Fibroblast of lung (primary cell): ENCODE data around the gene GPN1. TPM values are rescaled to one million over a fixed set of nuclear protein-coding genes. Genes with fewer than 3 reads are reported as not detected.
A peak's percentile ranks its signal among the peaks of the same experiment; 100 is the strongest.

Source experiments
- DNase-seq, 2 donors: peaks; one replicate each; pipeline versions ENCODE4 v3.0.0 to v3.0.0-alpha.2; 2010; ENCODE audit warnings: low read depth in 2 of 2
- H2AFZ ChIP-seq: 2 replicates; pipeline ENCODE4 v1.5.1; 2012; ENCODE audit warnings: low read length, control low read depth, inconsistent platforms
- H3K27ac ChIP-seq: 2 replicates; pipeline ENCODE4 v1.5.1; 2011; ENCODE audit warnings: low read length, control low read depth; ENCODE audit not compliant: insufficient read depth
- H3K27me3 ChIP-seq: 2 replicates; pipeline ENCODE4 v1.5.1; 2011; ENCODE audit warnings: mild to moderate bottlenecking, low read length; ENCODE audit not compliant: control insufficient read depth, insufficient read depth
- H3K36me3 ChIP-seq: 2 replicates; pipeline ENCODE4 v1.5.1; 2011; ENCODE audit warnings: low read length; ENCODE audit not compliant: control insufficient read depth, insufficient read depth
- H3K4me1 ChIP-seq: 2 replicates; pipeline ENCODE4 v1.5.1; 2011; ENCODE audit warnings: low read length; ENCODE audit not compliant: control insufficient read depth, insufficient read depth; ENCODE audit errors: extremely low read depth
- H3K4me2 ChIP-seq: 2 replicates; pipeline ENCODE4 v1.5.1; 2011; ENCODE audit warnings: low read length, control low read depth; ENCODE audit not compliant: insufficient read depth; ENCODE audit errors: extremely low read depth
- H3K4me3 ChIP-seq, 4 experiments: fragments of 200-600 bp in 1 of 4; sonication (generic) in 1 of 4; replicated peaks in 1 of 4; 2 replicates each; pipeline ENCODE4 v1.5.1; 2011 to 2016; ENCODE audit warnings: low read length in 4 of 4, low read depth in 3 of 4, mild to moderate bottlenecking in 3 of 4, control low read depth in 2 of 4, inconsistent platforms in 1 of 4, mixed read lengths in 1 of 4; ENCODE audit not compliant: insufficient read depth in 1 of 4; ENCODE audit errors: control extremely low read depth in 1 of 4
- H3K79me2 ChIP-seq: 2 replicates; pipeline ENCODE4 v1.5.1; 2012; ENCODE audit warnings: mild to moderate bottlenecking, low read length, inconsistent platforms; ENCODE audit not compliant: control insufficient read depth, insufficient read depth
- H3K9ac ChIP-seq: 2 replicates; pipeline ENCODE4 v1.5.1; 2011; ENCODE audit warnings: mild to moderate bottlenecking, low read length, control low read depth; ENCODE audit not compliant: insufficient read depth
- H3K9me3 ChIP-seq: 2 replicates; pipeline ENCODE4 v1.5.1; 2012; ENCODE audit warnings: low read depth, low read length; ENCODE audit not compliant: control insufficient read depth, insufficient read depth
- H4K20me1 ChIP-seq: 2 replicates; pipeline ENCODE4 v1.5.1; 2011; ENCODE audit warnings: low read length; ENCODE audit not compliant: control insufficient read depth, insufficient read depth; ENCODE audit errors: extremely low read depth
- CTCF ChIP-seq, 2 donors: IDR thresholded peaks in 1 of 2; conservative IDR thresholded peaks in 1 of 2; 1 replicate in 1 of 2; 2 replicates in 1 of 2; pipeline ENCODE4 v1.5.1; 2011 to 2012; ENCODE audit warnings: low read length in 2 of 2, control low read depth in 1 of 2, inconsistent platforms in 1 of 2, low read depth in 1 of 2, mild to moderate bottlenecking in 1 of 2
- EZH2 ChIP-seq: IDR thresholded peaks from 2 replicates; pipeline ENCODE4 v1.5.1; 2012; ENCODE audit warnings: low read length, control low read depth, mild to moderate bottlenecking; ENCODE audit errors: missing control alignments
- polyA plus RNA-seq, 2 donors: library from polyadenylated mRNA; depleted of rRNA in 1 of 2; stranded (reverse) in 1 of 2; unstranded in 1 of 2; fragments of >200 nt; gene quantifications; 2 replicates each; pipeline ENCODE4 v1.2.1, GENCODE V29; 2011 to 2012; ENCODE audit warnings: missing spikeins in 1 of 2
- total RNA-seq: library from RNA; depleted of rRNA; stranded (reverse); fragments of >200 nt; gene quantifications from 2 replicates; pipeline ENCODE4 v1.2.1, GENCODE V29; 2014

GPN1 gene
- total and polyA plus RNA-seq, 2 donors (not counting 1 experiment from before 2014, with no cell fraction given) = 34.5 to 60.9 TPM

- Histone ChIP-seq H4K20me1 (no peaks in the 10 kb centered on the region), H2AFZ (no peak overlapping the region), H3K9me3 (no peaks in the 10 kb centered on the region), H3K4me2 (no peak overlapping the region), H3K79me2 (no peaks in the 10 kb centered on the region), H3K9ac (no peak overlapping the region), H3K4me3 (no peak overlapping the region), H3K36me3 (peaks cover 6% of the 10 kb centered on the region), H3K4me1 (no peaks in the 10 kb centered on the region), H3K27ac (peak overlapping the region; percentile 33), H3K27me3 (no peaks in the 10 kb centered on the region)
- TF ChIP-seq EZH2 (no peak), CTCF (conservative IDR thresholded peaks at IDR 0.05 in 1 of 2, IDR thresholded peaks at IDR 0.05 in 1 of 2; ENCODE audit: low read depth in 1 of 2, low read length in 2 of 2) (no peak)
- DNase-seq = peak; percentile 68 to 95
Measured at GRCh38 chr2:27638709-27639108, 9.9 kb downstream of the GPN1 start.

GRCh38 chr2:27640722-27641245 lies 11.9 kb downstream of the GPN1 start:
- Histone ChIP-seq H2AFZ (no peak overlapping the region), H3K27me3 (no peaks in the 10 kb centered on the region), H3K79me2 (no peaks in the 10 kb centered on the region), H3K9me3 (no peaks in the 10 kb centered on the region), H4K20me1 (no peaks in the 10 kb centered on the region), H3K27ac (no peak overlapping the region), H3K4me3 (no peak overlapping the region), H3K4me1 (no peaks in the 10 kb centered on the region), H3K36me3 (peaks cover 4% of the 10 kb centered on the region), H3K9ac (no peak overlapping the region), H3K4me2 (no peak overlapping the region)
- peak in 1 of 2 donors; percentile 42 for DNase-seq
- TF ChIP-seq EZH2 = no peak

- no peak for TF ChIP-seq CTCF (conservative IDR thresholded peaks at IDR 0.05 in 1 of 2, IDR thresholded peaks at IDR 0.05 in 1 of 2; ENCODE audit: low read depth in 1 of 2, low read length in 2 of 2)
- no peak for TF ChIP-seq EZH2
- no peak overlapping the region for H3K9ac ChIP-seq
- H3K36me3 ChIP-seq = peaks cover 5% of the 10 kb centered on the region
Measured at GRCh38 chr2:27645197-27645596, 16.3 kb downstream of the GPN1 start.

More at GRCh38 chr2:27645197-27645596, 16.3 kb downstream of the GPN1 start:
- Histone ChIP-seq H3K27me3 (no peaks in the 10 kb centered on the region), H3K4me2 (no peak overlapping the region), H3K9me3 (no peaks in the 10 kb centered on the region), H2AFZ (no peak overlapping the region), H3K79me2 (no peaks in the 10 kb centered on the region), H3K4me1 (no peaks in the 10 kb centered on the region), H3K27ac (no peak overlapping the region), H4K20me1 (no peaks in the 10 kb centered on the region), H3K4me3 (no peak overlapping the region)
- no peak for DNase-seq
